GM19467 (cell line): ENCODE results near the gene TNIK.
"Not testable (repeated sequence)": the region's sequence is repeated elsewhere in the genome, so short reads cannot be mapped to it uniquely, and the experiment has no call there.

Experiments
- ATAC-seq: cut with Tn5 transposase; IDR thresholded peaks from one replicate; pipeline ENCODE4 v1.9.1; 2021; ENCODE audit warnings: mild to moderate bottlenecking, moderate library complexity; ENCODE audit not compliant: unreplicated experiment

Gene TNIK

DNA sequence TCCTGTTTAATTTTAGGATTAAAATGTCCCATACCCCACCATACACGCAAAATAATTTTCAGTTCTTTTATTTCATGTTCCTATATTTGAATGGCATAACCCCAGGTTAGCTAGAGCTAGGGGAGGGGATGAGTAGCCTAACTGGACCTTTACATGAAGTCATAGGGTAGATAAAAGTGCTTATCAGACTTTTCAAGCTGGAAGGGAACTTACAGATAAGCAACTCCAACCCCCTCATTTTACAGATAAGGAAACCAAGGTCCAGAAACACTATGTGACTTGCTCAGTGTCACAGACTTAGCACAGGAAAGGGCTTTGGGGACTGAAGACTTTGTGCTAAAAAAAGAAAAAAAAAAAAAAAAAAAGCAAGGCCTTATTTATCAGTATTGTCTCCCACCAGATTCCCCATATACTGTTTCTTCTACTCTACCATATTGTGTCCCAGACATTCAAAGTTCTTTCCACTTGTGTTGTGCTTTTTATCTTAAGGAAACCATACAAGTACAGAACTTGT is 10.6 kb upstream of the TNIK start:
- ATAC-seq, result no peak

DNA sequence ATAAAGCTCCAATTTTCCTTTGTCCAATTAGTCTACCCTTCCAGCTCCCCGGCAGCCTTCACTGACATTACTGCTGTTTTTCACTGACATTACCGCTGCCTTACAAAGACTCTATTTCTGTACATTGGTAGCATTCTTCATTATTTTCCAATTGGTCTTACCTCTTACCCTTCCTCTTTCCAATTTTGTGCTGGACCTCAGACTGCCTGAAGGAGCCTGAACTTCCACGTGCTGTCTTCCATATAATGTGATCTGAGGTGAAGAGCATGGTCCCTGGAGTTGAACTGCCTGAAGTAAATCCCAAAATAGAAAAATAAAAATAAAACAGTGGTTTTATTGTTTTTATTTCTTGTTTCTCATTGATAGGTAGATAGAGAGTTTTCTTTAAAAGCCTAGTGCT is 9.2 kb upstream of the TNIK start:
- no peak for ATAC-seq

DNA sequence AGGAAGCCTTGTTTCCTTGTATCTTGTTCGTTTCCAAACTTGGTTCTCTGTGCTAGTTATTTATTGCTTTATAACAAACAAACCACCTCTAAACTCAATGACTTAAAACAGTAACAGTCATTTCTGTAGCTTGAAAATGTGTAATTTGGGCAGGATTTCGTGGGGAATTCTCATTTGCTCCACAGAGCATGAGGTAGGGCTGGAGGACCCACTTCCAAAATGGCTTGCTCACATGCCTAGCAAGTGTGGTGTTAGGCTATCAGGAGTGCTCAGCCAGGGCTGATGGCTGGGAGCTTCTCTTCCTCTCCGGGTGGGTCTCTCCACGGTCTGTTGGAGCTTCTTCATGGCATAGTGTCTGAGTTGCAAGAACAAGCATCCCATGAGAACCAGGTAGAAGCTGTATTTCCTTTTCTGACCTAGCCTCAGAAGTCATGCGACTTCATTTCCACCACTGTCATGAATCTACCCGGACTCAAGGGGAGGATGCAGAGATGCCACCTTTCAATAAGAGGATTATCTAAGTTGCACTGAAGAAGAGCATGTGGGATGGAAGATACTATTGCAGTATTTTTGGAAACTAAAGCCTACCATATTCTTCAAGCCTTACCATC is 8.2 kb upstream of the TNIK start:
- ATAC-seq, result no peak

DNA sequence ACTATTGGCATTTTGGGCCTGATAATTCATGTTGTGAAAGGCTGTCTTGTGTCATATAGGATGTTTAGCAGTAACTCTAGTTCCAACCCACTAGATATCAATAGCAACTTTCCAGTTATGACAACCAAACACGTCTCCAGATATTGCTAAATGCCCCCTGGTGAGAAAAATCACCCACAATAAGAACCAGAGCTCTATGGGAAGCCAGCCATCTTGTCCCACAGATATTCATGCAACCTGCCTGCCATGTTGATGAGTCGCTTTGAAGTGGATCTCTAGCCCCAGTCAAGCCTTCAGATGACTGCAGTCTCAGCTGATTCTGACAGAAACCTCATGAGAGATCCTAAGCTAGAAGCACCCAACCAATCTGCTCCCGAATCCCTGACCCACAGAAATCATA is 5.6 kb upstream of the TNIK start:
- no peak for ATAC-seq

DNA sequence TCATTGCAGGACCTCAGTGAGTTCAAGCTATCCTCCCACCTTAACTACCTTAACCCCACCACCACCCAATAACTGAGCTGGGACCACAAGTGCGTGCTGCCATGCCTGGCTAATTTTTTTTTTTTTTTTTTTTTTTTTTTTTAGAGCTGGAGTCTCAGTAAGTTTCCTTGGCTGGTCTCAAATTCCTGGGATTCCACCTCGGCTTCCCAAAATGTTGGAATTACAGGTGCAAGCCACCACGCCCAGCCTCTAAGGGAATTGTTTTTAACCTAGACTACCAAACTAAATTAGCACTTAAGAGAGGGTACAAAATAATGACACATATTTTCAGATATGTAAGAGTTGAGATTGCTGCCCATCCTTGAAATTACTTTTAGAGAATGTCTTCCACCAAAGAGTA is 4.3 kb upstream of the TNIK start:
- ATAC-seq, result no peak

DNA sequence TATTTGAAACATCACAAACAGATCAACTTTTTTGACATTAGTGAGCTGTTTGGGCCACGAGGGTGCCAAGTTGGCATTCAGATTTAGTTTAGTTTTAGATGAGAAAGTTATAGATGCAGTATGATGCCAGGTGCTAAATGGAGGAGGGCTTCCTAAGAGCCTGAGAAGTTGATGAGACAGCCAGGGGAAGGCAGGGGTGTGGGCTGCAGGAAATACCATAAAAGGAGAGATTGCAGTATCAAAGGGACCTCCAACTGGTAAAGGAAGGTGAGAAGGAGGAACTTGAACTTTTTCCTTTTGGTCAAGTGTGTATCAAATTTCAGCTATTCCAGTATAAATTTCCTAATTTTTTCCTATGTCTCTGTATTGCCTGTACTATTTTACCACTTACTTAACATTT is 2.0 kb upstream of the TNIK start:
- no peak for ATAC-seq

DNA sequence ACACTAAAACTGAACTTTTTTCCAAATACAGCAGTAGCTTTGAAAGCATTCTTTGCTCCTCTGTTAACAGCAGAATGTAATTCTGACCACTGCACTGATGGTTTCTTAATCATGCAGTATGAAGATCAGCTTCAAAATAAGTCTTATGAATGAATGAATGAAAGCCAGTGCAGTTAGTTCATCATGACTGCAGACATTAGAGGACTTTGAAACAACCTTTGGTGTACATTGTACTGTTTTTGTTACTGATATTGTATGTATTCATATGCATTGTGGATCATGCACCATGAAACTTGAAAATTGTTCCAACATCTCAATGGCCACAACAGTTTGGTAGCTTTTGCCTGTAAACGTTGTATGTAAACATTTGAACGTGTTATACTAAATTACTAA is 1.3 kb upstream of the TNIK start:
- ATAC-seq, result no peak

DNA sequence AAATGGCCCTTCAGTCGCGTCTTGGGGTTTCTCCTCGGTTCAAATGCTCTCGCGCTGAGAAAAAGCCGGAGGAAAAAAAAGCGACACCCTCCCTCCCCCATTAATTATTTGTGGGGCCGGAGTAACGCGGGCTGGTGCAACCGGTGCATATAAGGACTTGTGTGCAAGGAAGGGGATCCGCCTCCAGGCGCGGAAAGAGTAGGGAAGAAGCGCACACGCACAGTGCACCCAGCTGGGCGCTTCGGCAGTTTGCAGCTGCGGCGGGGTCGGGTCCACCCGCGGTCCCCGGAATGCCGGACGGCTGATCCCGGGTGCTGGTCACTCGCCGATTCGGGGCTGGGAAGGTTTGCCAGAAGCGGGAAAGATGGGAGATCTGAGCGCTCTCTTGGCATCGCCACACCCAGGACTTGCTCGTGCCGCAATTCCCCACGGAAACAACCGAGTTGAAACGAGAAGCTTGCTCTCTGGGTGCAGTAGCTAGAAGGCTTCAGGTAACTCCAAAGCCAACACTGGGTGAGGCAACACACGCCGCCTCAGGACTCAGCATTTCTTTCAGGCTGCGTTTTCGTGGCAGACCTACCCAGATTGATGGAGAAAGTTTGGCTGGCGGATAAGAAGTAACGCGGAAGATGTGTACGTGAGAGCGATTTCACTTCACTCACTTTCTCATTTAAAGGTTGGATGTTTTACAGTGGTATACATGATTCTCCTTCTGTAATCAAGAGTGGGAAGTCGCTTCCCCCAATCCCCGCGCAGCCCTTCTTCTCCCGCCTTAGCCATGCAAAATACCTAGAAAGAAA is 720 bp upstream of the TNIK start:
- peak; percentile 33 for ATAC-seq

DNA sequence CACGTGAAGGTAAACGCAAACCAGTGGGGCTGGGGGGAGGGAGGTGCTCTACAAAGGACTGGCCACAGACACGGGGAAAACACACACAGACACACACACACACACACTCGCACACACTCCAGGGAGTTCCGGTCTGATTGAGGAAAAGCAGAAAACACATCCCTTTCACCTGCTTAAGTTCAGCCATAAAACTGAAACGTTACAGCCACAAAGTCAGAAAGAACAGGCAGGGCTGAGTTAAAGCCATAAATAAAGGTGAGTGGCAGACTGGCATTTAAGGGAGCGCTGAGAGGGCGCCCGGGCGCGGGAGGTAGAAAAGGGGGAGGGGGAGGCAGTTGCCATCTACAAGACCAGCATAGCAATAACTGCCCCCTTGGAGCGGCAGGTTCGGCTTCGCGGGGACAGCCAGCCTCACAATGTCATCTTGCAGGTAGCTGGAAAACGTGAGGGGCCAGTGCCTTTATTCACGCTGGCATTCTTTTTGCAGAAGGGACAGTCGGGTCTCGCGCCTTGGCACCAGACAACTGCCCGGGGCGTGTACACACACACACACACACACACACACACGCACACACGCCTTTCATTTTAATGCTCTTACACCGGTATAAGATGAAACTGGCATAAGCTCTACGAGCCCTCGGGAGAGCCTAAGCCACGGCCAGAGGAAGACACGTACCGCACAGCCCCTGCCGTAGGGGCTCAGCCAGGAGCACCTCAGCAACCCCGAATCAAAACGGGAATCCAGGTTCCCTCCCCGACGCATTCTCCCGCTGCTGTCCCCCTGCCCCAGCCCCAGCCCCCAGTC is 866 bp downstream of the TNIK start:
- ATAC-seq, result no peak

DNA sequence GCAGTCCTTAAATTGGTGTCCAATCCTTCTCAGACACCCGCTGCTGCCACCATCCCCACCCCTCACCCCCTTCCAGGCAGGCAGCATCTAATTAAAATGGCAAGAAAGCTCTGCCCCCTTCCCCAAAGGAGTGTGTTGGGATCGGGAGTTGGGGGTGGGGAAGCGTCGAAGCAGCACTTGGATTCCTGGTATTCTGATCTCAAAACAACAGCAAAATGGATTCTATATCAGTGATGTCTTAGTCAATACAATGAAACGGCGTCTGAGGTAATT is 1.4 kb downstream of the TNIK start:
- ATAC-seq, result no peak

DNA sequence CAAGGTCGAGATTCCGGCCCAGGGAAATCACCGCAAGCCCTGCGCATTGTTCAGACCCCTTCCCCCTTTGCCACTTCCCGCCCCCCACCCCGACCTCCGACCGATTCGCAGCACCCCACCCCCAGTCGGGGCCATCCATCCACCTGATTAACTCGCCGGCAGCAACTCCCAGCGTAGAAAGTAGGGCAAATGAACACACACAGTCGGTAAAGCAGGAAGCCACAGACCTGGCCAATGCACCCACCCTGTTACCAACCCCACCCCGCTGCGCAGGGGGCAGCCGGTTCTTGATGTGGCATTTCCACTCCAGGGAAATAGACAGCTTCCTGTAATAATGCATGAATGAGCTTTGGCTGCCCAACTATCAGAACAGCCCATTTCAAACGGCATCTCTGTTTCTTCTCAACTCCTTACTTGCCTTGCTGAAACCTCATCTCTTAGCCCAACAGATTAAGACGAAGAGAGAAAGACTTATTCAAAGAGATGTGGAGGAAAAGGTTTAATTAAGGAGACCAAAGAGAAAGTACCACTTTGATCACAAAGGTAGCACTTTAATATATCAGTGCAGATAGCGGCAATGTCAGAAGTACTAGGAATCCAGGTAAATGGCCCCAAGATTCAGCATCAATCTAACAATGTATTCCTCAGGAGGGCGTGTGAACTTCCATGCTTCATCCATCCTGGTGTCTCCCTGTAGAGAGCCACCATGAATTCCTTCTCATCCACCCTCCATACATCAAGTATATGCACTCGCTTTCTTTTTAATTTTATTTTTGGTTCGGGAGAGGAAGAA is 1.9 kb downstream of the TNIK start:
- no peak for ATAC-seq

DNA sequence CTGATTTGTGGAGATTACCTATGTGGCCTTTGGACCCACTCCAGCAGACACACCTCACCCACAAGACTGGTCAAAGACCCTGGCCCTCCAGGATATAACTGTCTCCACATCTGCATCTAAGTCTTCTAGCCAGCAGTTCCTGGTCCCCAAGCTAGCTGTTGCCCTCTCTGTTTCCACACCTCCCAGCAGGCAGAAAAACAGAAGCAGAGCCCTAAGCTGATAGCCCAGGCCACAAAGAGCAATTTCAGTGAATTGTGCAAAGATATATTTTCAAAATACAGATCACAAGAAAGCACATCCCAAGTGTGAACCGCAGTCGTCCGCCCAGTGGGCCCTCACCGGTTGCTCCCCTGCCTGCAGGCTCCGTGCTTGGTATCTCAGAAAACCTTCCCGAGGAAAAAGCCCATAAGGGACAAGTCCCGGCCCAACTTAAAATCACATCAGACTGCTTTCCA is 2.6 kb downstream of the TNIK start:
- ATAC-seq, result no peak

DNA sequence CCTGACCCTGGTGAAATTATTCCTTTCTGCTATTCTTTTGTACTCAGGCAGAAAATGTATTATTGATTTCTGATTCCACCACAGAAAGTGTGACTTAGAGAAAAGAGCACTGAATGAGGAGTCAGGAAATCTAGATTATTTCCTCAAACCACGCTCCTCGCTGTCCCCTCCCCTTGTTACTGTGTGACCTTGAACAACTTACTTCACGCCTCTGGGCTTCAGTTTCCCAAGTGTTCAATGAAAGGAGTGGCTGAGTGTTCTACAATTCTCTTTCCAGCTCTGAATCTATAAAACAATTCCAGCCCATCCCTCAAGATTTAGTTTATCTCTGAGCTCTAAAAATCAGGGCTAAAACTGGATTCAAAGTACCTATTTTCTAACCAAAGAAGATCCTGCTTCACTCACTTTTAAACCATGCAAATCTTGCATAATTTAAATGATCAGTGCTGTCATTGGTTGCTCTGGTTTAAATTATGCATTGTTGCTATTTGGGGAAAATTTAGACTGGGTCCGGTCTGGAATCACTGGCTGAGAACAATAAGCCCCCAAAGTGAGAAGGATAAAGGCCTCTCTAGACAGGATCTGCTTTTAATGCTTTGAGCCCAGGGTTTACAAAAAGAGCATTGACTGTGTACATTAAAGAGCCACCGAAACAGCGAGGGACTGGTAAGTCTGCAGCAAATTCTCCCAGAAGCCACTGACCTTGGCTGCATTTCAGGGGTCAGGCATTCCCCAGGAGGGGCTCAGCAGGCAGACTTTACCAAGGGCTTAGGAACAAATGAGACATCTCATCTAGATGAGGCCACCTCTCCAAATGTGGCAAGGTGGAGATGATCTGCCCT is 3.2 kb downstream of the TNIK start:
- no peak for ATAC-seq

DNA sequence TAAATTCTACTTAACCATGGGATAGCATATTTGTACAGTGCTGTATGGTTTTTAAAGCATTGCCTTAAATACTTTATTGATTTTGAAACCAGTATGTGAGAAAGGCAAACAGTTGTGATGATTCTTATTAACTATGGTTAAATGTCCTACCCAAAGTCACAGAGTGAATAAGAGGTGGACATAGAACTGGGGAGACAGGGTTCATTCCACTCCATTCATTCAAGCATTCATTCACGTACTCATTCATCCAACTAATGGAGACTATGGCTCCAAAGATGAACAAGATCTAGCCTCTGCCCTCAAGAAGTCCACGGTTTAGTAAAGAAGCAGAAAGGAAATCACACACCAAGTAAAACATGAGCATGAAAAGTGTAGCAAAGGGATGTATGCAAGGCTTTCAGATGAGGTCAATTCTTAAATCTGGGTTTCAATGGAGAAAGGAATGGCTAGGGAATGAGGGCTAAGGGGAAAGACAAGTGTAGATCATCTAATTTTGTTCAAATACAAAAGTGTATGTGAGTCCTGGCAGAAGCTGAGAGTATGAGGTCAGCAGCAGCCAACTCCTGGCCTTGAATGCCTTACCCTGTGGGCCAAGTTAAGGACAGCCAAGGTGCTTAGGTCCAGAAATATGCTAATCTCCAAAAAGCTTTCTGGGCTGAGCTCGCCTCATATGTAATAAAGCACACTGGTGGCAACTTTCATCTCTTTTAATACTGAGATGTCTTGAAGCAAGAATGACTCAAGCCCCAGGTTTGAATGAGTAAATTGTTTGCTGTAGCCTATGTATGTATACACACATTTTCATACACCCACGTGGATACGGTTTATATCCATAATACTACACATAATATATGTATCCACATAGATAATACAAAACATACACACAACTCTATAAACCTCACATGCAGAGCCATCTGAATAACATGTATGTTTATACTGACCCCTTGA is 4.3 kb downstream of the TNIK start:
- ATAC-seq, result no peak

DNA sequence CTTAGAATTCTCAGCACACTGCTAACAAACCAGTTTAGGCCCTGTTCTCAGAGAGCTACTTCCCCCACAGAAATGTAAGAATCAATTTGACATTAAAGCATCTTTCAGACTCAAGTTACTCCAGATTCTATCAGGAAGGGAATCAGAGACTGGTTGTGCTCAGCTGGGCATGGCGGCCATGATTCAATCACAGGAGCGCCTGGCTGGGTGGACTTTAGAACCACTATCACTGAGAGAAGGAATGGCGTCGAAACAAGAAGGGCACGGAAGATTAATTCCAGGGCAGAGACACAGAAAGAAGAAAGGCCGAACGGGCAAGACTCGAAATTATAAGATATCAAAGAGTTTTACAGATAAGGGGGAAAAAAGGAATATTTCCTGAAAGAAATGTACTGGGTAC is 6.2 kb downstream of the TNIK start:
- ATAC-seq, result no peak

DNA sequence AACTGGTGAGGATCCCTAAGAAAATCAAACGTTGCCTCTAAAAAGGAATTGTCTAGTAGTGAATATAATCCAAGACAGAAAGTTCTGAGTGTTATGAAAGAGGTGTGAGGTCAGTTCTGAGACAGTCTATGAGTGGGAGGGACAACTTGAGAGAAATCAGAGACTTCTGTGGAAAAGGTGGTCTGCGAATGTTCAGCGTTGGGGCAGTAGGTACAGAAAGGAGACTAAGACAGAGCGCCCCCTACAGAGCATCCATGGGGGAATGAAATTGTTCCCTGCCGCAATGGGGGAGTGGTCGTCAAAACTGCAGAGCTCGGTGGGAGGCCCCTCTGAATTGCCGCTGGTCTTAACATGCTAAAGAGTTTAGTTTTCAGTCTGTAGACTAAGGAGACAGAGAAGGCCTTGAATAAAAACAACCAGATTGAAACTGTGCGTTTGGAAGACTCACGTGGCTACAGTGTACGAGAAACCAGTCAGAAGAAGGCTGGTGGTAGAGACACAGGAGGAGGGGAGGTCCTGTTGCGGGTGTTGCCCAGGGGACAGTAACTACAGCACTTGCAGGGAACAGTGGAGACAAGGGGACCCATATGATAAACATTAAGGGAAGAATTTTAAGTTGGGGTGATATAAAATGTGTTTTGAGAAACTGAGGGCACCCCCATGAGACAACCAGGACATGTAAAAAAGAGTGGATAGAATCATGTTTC is 6.9 kb downstream of the TNIK start:
- ATAC-seq, result no peak

DNA sequence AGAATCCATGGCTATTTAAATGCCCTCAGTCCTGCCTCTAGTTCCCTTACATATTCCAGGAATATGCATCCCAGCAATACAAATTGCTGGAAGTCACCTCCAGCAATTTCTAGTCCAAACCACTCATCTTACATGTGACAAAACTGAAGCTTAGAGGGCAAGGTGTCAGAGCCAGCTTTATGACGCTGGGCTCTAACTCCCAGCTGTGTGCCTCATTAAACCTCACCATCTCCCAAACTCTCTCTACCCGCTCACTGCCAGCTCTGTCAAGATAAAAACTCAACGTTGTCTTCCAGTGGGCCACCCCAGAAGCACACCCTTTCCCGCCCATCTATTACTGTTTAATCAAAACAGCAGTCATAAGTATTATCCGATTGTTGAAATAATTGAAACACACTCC is 7.9 kb downstream of the TNIK start:
- ATAC-seq, result no peak

DNA sequence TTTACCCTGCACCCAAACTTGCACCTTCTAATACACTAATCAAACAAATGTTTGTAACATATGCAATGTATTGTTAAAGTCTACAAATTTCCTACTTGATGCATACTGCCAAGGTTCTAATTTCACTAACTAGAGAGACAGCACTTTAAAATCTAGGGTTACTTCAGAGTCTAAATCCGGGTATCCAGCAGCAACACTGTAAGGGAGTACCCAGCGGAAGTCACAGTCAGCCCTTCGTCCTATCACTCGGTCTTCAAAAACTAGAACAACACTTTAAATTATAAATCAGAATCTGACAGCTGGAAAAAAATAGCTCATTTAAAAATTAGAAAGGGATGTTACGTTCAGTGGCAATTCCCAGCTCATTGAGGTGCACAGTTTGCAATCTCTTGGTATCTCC is 8.3 kb downstream of the TNIK start:
- ATAC-seq, result no peak

DNA sequence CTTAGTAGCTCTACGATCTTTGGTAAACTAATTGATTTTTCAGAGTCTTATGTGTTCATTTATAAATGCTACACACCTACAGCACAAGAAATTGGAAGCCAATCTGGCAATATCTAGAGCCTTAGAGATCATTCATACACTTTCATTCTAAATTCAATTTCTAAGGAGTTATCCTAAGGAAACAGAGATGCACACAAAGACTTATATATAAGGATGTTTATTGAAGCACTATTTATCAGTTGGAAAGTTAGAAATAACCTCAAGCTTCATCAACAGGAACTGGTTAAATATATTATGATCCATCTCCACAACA is 12.7 kb downstream of the TNIK start:
- not testable (repeated sequence) for ATAC-seq
